B cell (primary cell): ENCODE data around the gene HTRA3. TPM values are rescaled to one million over a fixed set of nuclear protein-coding genes. Genes with fewer than 3 reads are reported as not detected.

ENCODE experiments used
- ATAC-seq: fragments of 200-7000 bp; cut with Tn5 transposase; one replicate; pipeline ENCODE4 v1.10.0; 2021; ENCODE audit warnings: low read depth, mild to moderate bottlenecking, moderate number of reproducible peaks, moderate library complexity
- CTCF ChIA-PET: fragments of 350-600 bp; sonication (Branson Sonifier 250); formaldehyde crosslinking; loops from one replicate; lab custom pipeline; 2021; ENCODE audit warnings: antibody characterized with exemption, inconsistent platforms; lab: Charles Lee
- POLR2A ChIA-PET: fragments of 350-600 bp; sonication (Branson Sonifier 250); formaldehyde crosslinking; loops from one replicate; lab custom pipeline; 2021; ENCODE audit warnings: antibody characterized with exemption; lab: Charles Lee
- DNase-seq: peaks from one replicate; pipeline ENCODE4 v3.0.0; 2013
- H2AFZ ChIP-seq: 2 replicates; pipeline ENCODE4 v1.6.1; 2012; ENCODE audit warnings: mild to moderate bottlenecking, low read depth, low read length; ENCODE audit not compliant: insufficient read depth, poor library complexity, severe bottlenecking
- H3K27ac ChIP-seq, 2 donors: 1 replicate in 1 of 2; 2 replicates in 1 of 2; pipeline ENCODE4 v1.5.1; 2012 to 2013; ENCODE audit warnings: low read length in 2 of 2, mild to moderate bottlenecking in 2 of 2, moderate library complexity in 1 of 2
- H3K27me3 ChIP-seq, 4 experiments: fragments of 200-600 bp in 1 of 4; sonication (generic) in 1 of 4; replicated peaks in 1 of 4; 1 replicate in 2 of 4; 2 replicates in 2 of 4; pipeline versions ENCODE4 v1.6.1 to v1.7.0; 2013 to 2016; ENCODE audit warnings: low read length in 3 of 4, mild to moderate bottlenecking in 2 of 4, mixed read lengths in 1 of 4, moderate library complexity in 1 of 4; ENCODE audit not compliant: insufficient read depth in 4 of 4, control insufficient read depth in 3 of 4; ENCODE audit errors: control extremely low read depth in 1 of 4
- H3K36me3 ChIP-seq, 2 experiments: replicated peaks in 1 of 2; 1 replicate in 1 of 2; 2 replicates in 1 of 2; pipeline versions ENCODE4 v1.6.1 to v1.7.1; 2013; ENCODE audit warnings: low read length in 1 of 2; ENCODE audit not compliant: insufficient read depth in 2 of 2, control insufficient read depth in 1 of 2; ENCODE audit errors: control extremely low read depth in 1 of 2, extremely low read depth in 1 of 2
- H3K4me1 ChIP-seq, 2 donors: fragments of 200-600 bp in 1 of 2; sonication (generic) in 1 of 2; 1 replicate in 1 of 2; 2 replicates in 1 of 2; pipeline versions ENCODE4 v1.5.1 to v1.6.1; 2013 to 2017; ENCODE audit warnings: low read length in 2 of 2; ENCODE audit not compliant: control insufficient read depth in 2 of 2, insufficient read depth in 2 of 2
- H3K4me2 ChIP-seq: replicated peaks from 2 replicates; pipeline ENCODE3; 2012; ENCODE audit warnings: mild to moderate bottlenecking, low read depth, low read length; ENCODE audit not compliant: poor library complexity, severe bottlenecking
- H3K4me3 ChIP-seq, 5 experiments: fragments of 200-600 bp in 1 of 5; sonication (generic) in 1 of 5; 1 replicate in 3 of 5; 2 replicates in 2 of 5; pipeline versions ENCODE4 v1.5.1 to v1.7.0; 2011 to 2016; ENCODE audit warnings: low read length in 4 of 5, mild to moderate bottlenecking in 4 of 5, low read depth in 2 of 5, control low read depth in 1 of 5, moderate library complexity in 1 of 5; ENCODE audit not compliant: insufficient read depth in 1 of 5; ENCODE audit errors: control extremely low read depth in 1 of 5, extremely low read depth in 1 of 5
- H3K79me2 ChIP-seq: fragments of 200-600 bp; sonication (generic); one replicate; pipeline ENCODE4 v1.6.0; 2016; ENCODE audit warnings: low read length; ENCODE audit not compliant: control insufficient read depth, insufficient read depth
- H3K9ac ChIP-seq: fragments of 200-600 bp; sonication (generic); 2 replicates; pipeline ENCODE4 v1.6.1; 2017; ENCODE audit warnings: mild to moderate bottlenecking, low read length, moderate library complexity
- H3K9me3 ChIP-seq, 3 donors: one replicate each; pipeline versions ENCODE4 v1.6.1 to v1.7.1; 2013; ENCODE audit warnings: low read length in 2 of 3; ENCODE audit not compliant: control insufficient read depth in 2 of 3, insufficient read depth in 1 of 3; ENCODE audit errors: control extremely low read depth in 1 of 3
- H4K20me1 ChIP-seq: 2 replicates; pipeline ENCODE4 v1.6.0; 2012; ENCODE audit warnings: mild to moderate bottlenecking, low read length; ENCODE audit not compliant: insufficient read depth, control insufficient read depth, poor library complexity, severe bottlenecking
- H3K27ac Mint-ChIP-seq: one replicate; pipeline ENCODE4 v1.8.0; 2021; ENCODE audit warnings: mixed read lengths
- H3K27me3 Mint-ChIP-seq: one replicate; pipeline ENCODE4 v1.8.0; 2021; ENCODE audit warnings: mixed read lengths
- H3K4me1 Mint-ChIP-seq: one replicate; pipeline ENCODE4 v1.8.0; 2021; ENCODE audit warnings: mixed read lengths
- H3K4me3 Mint-ChIP-seq: one replicate; pipeline ENCODE4 v1.8.0; 2021; ENCODE audit warnings: mixed read lengths
- H3K9me3 Mint-ChIP-seq: one replicate; pipeline ENCODE4 v1.8.0; 2022; ENCODE audit warnings: mixed read lengths; ENCODE audit not compliant: insufficient read depth
- CTCF ChIP-seq: fragments of 200-600 bp; IDR thresholded peaks from one replicate; pipeline ENCODE4 v1.8.0; 2022; ENCODE audit warnings: antibody characterized with exemption, mild to moderate bottlenecking
- EZH2 ChIP-seq: IDR thresholded peaks from 2 replicates; pipeline ENCODE4 v1.6.1; 2012; ENCODE audit warnings: borderline replicate concordance, low read depth, mild to moderate bottlenecking, moderate library complexity, low read length; ENCODE audit not compliant: insufficient read depth, poor library complexity, severe bottlenecking
- WGBS: methylation state at CpG from one replicate; pipeline ENCODE4 v1.1.5; 2013; ENCODE audit warnings: missing lambda C conversion rate; ENCODE audit not compliant: insufficient coverage; 5-methylcytosine and 5-hydroxymethylcytosine counted together
- intact Hi-C: fragments of 100-400 bp; cut with micrococcal nuclease; formaldehyde crosslinking; loops from one replicate; pipeline ENCODE4 v1.10.0; 2022
- polyA plus RNA-seq: library from polyadenylated mRNA; depleted of rRNA; stranded (reverse); fragments of >200 nt; gene quantifications from 2 replicates; pipeline ENCODE4 v1.2.3, GENCODE V29; 2012
- total RNA-seq, 2 donors: library from RNA; stranded (reverse); fragments of 120-200 nt in 1 of 2; gene quantifications; 1 replicate in 1 of 2; 2 replicates in 1 of 2; pipeline versions ENCODE4 v1.2.3 to v1.2.4, GENCODE V29; 2013 to 2022

The HTRA3 gene
- total and polyA plus RNA-seq, 2 donors (not counting 1 experiment from before 2014, with no cell fraction given), result not detected

- peaks cover 6% of the 10 kb centered on the region for H3K27me3 Mint-ChIP-seq
- TF ChIP-seq EZH2 (no peak), CTCF (no peak)
- no peak overlapping the region for H3K4me2 ChIP-seq
- intact Hi-C loops, result no loop called here
- H3K27ac ChIP-seq, result no peak overlapping the region
- peaks cover 3% of the 10 kb centered on the region for H3K9me3 Mint-ChIP-seq
- no peak overlapping the region for H3K9ac ChIP-seq
- H3K79me2 ChIP-seq, result no peaks in the 10 kb centered on the region
- ChIA-PET CTCF (no interaction called here), POLR2A (no interaction called here)
- H3K4me1 Mint-ChIP-seq, result no peaks in the 10 kb centered on the region
- no peak overlapping the region for H3K4me3 Mint-ChIP-seq
- no peaks in the 10 kb centered on the region for H3K36me3 ChIP-seq
- no peaks in the 10 kb centered on the region for H4K20me1 ChIP-seq
- ATAC-seq, result no peak
- peaks cover 0 to 10% (median 0%) of the 10 kb centered on the region in 3 donors for H3K9me3 ChIP-seq
- DNase-seq, result no peak
- H3K27ac Mint-ChIP-seq, result no peak overlapping the region
- H3K4me3 ChIP-seq, result no peak overlapping the region
- no peak overlapping the region for H2AFZ ChIP-seq
- 81% methylated on average over 9 of the region's 9 CpGs for WGBS
- no peaks in the 10 kb centered on the region for H3K27me3 ChIP-seq
- no peaks in the 10 kb centered on the region for H3K4me1 ChIP-seq
These were observed 27.6 kb downstream of the HTRA3 start for GRCh38 chr4:8297141-8297601.

- Histone ChIP-seq H3K4me1 (no peaks in the 10 kb centered on the region), H3K4me2 (no peak overlapping the region), H3K36me3 (no peaks in the 10 kb centered on the region), H3K79me2 (no peaks in the 10 kb centered on the region), H3K27ac (no peak overlapping the region), H2AFZ (no peak overlapping the region), H3K9me3 (peaks cover 0 to 12% (median 0%) of the 10 kb centered on the region in 3 donors), H4K20me1 (no peaks in the 10 kb centered on the region), H3K27me3 (no peaks in the 10 kb centered on the region), H3K4me3 (no peak overlapping the region), H3K9ac (no peak overlapping the region)
- Mint-ChIP-seq H3K4me3 (no peak overlapping the region), H3K4me1 (no peaks in the 10 kb centered on the region), H3K27me3 (peaks cover 9% of the 10 kb centered on the region), H3K9me3 (peaks cover 3% of the 10 kb centered on the region), H3K27ac (no peak overlapping the region)
- WGBS, result 86% methylated on average over 19 of the region's 20 CpGs
- ChIA-PET CTCF (no interaction called here), POLR2A (no interaction called here)
- DNase-seq, result no peak
- intact Hi-C loops, result no loop called here
- ATAC-seq, result no peak
- TF ChIP-seq CTCF (no peak), EZH2 (no peak)
These were observed 28.3 kb downstream of the HTRA3 start for GRCh38 chr4:8297691-8298485.
